Stimulated activated CD8-positive, alpha-beta memory T cell treated with anti-CD3 and anti-CD28 coated beads, Interleukin-15, amount 100 ng/mL, for 1 hour (primary cell): Measurements from ENCODE around the gene ACRBP.
"Not testable (repeated sequence)": the region's sequence is repeated elsewhere in the genome, so short reads cannot be mapped to it uniquely, and the experiment has no call there.

ENCODE experiments used
- DNase-seq: peaks from one replicate; pipeline ENCODE4 v3.0.0-alpha.2; 2020; ENCODE audit warnings: low read depth

ACRBP gene

DNA sequence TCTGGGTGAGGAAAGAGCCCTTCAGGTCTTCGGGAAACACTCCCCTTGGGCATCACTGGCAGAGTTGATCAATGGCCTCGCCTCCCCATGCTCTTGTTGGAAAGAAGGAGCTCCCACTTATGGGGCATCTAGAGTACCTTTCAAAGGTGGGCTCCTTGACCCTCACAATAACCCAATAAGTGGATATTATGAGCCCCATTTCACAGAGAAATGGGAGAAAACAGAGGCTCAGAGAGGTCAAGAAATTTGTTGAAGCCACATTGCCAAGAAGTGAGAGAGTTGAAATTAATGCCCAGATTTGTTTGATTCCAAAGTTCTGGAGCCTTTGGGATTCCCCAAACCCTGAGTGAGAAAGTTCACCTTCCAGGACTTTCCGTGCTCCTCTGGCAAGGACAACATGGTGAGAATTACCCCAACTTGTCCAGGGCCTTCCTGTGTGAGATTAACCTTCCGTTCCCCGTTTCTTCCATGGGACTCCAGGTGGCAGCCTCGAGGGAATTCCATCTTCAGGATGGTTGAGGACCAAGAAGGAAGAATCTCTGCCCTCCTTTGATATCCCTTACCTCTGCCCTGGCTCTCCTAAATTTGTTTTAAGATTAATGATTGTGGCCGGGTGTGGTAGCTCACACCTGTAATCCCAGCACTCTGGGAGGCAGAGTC lies 32.6 kb downstream of the ACRBP start:
- DNase-seq, result no peak

DNA sequence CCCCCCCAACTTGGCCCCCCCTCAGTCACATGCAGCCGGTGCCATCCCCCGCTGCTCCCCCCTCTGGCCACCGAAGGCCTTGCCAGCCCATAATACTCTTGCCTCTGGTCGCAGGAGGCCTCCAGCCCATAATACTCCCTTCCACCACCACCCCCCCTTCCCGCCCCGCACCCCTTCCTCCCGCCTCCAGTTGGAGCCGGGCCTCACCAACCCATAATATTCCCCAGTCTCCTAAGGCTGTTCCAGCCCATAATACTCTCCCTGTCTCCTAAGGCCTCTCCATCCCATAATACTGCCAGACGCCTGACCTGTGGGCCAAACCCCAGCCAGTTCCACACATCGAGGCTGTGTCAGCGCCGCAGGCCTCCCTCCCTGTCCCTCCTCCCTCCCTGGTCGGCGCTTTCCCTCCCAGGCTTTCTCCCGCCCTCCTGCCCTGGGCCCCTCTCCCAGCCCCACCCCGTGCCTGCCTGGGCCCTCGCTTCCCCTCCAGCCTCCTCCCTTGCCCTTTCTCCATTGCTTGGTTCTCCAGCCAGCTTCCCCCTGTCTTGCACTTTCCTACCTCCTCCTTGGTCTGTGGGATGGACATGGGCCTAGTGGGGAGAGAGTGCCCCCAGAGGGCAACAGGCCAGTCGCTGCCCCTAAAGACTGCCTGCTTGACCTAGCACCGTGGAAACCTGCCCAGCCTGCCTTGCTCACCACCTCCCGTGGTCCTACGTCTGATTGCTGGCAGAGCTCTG lies 33.3 kb downstream of the ACRBP start:
- DNase-seq, result no peak

DNA sequence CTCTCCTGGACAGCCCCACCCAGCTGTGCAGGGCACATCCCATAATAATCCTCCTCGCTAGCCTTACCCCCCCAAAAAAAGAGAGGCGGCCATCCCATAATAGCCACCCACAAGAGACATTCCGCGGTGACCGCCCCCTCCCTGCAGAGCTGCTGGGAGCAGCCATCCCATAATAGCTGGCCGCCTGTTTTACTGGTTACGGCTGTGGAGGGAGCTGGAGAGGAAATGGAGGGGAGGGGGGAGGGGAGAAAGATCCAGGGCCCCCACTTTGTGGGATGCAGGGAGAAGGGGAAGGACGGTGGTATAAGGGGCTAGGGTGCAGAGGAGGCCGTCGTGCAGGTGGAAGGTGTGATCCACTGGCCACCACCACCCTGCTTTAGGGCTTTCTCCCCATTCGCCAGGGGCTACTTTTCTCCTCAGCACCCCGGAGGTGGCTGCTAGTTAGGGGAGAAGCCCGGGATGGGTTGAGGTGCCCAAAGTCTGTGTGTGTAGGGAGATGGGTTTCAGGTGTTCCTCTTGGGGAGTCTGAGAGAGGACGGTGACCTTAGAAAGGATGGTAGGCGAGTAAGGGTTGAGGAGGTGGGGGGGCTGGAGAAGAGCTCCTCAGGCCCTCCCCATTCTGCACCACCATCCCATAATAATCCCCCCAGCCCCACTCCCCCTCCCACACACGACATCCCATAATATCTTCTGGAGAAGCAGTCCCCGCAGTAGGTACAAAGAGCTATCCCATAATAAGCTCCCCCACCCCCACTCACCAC lies 34.0 kb downstream of the ACRBP start:
- DNase-seq, result no peak

DNA sequence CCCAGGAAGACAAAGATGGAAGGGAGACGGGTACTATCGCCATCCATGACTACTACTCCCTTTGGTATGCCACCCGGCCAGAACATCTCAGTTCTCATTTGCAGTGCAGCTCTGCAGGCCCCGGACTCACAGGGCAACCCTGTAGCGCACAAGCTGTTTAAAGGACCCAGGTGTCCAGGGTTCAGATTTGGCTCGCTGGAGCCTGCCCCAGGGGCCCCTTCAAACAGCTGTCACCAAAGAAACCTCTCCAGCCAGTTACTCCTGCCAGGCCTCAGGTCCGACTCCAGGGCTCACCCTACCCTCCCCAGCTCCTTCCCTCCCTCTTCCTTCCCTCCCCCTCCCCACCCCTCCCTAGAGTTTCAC lies 34.6 kb downstream of the ACRBP start:
- DNase-seq, result no peak

DNA sequence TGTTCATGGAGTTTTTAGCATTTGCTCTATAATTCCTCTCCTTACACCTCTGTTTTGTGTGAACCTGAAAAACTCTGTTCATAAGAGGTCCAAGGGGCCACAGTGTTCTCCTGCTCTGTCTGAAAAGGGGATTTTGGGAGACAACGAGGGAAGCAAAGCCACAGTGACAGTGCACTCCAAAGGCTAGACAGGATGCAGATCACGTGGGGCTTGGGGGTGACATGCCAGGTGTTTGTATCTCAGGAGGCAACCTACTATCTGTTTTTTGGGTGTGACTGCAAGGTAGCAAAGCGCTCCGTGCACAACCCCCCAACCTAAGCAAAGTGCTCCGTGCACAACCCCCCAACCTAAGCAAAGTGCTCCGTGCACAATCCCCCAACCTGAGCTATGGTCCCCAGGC lies 35.0 kb downstream of the ACRBP start:
- DNase-seq, result no peak

DNA sequence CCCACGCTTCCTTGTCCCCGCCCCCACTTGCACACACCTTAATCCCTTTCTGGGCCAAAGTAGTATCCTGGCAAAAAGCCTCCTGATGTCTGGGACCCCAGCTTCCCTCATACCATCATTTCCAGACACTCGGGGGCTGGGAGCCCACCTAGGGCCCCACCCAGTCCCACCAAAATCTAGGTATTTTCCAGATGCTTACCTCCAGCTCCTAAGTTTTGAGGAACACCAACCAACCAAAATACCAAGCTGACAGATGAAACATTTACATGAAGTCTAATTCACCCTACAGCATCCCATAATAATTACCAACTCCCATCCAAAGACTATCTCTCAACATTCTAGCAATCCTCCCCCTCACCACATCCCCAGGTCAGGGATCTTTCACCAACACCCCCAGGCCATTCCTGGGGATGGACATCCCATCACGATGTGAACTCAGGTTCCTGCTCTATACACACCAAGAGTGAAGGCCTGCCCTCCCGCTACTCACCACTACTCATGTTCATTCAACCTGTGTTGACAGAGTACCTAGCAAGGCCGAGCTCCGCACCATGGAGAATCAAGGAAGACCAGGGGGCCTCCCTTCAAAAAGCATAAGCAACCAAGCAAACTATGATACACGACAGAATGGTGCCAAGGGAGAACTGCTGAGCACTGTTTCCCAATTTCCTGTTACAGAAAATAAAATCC lies 38.5 kb downstream of the ACRBP start:
- DNase-seq, result no peak

DNA sequence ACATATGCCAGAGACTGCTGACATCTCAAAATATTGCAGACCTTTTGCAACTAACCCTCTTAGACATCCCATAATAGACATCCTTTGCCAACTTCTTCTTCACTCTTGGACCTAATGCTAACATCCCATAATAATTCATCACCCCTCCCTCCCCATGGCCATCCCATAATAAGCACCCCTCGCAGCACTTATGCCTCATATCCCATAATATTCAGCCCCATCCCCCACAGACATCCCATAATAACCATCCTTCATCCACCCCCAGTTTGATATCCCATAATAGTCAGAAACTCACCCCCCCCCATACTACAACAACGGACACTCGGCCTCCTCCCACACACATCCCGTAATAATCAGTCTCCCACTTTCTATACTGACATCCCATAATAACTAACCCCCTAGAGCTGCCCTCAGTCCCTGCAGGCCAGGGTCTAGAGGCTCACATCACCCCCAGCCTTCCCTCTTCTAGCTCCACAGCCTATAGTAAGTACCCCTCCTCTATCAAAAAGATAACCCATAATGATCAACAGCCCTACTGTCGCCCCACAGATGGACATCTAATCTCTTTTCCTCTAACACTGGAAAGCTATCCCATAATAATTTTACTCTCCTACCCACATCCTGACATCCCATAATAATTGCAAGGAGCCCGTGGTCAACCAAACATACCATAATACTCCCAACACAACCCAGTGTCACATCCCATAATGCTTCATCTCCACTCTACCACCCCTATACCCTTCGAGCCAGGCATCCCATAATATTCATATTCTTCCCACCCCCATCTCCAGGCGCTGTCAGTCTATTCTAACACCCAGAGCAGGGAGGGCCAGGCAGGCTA lies 39.3 kb downstream of the ACRBP start:
- DNase-seq, result no peak

DNA sequence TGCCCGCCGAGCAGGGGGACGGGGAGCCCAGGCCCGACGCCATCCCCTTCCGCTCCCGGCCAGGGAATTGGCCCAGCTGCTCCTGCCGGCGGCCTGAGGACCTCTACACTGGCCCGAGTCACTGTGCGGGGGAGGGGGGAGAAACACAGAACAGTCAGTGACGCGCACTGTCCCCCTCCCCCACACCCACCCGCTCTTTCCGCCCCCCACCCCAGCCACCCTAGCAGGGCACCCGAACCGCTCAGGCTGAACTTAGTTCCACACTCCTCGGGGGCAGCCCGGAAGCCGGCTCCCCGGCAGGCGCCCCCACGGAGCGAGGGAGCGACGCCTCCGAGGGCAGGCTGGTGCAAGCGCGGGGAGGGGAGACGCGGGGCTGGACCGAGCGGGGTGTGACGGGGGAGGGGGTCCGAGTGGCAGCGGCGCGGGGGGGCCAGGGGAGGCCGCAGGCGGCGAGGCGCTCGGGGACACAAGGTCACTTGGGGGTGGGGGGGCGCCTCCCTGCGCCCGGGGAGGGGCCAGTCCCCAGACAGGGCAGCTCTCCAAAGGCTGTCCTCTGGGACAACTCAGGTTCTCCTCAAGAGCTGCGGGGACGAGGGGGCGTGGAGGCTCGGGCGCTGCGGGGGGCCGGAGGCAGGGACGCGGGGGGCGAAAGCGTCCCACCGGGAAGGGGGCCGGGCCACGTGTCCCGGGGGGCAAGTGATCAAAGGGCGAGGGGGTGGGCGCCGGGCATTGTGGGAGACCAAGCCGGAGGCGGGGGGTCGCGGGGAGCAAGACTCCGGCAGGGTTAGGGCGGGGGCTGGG lies 40.7 kb downstream of the ACRBP start:
- no peak for DNase-seq

DNA sequence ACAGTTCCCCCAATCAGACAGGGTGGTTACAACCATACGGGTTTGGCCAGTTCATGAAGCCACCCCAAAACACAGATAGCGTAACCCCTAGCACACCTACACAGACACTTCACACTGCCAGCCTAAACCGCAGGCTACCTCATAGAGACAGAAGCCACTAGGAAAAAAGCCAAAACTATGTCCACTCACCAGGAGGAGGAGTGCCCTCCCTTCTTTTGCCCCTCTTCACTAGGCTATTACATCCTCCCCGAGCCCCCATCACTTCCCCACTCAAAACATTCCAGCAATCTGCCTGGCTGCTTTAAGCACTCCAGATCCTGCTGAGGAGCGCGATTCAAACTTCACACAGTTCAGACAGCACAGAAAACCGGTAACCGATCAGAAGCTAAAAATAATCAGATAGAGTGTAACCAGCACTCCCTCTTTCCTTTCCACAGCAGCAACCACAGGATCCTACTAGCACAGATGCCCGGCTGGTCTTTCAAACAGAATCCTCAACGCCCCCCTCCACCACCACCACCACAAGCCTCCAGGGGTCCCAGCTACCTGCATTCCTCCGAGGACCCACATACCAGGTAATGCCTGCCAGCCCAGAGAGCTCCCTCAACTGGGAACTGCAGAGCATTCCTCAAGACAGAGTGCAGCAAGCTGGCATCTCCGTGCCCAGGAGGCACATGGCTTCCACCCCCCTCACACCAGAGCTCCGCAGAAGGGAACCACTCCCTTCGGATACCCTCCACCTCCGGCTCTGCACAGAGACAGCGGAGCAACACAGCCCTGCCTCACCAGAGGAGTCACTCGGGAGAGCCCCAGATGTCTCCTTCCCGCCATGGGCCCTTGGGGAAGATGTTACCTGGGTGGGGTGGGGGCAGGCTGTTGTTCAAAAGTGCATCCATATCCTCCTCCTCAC lies 41.6 kb downstream of the ACRBP start:
- DNase-seq, result no peak

DNA sequence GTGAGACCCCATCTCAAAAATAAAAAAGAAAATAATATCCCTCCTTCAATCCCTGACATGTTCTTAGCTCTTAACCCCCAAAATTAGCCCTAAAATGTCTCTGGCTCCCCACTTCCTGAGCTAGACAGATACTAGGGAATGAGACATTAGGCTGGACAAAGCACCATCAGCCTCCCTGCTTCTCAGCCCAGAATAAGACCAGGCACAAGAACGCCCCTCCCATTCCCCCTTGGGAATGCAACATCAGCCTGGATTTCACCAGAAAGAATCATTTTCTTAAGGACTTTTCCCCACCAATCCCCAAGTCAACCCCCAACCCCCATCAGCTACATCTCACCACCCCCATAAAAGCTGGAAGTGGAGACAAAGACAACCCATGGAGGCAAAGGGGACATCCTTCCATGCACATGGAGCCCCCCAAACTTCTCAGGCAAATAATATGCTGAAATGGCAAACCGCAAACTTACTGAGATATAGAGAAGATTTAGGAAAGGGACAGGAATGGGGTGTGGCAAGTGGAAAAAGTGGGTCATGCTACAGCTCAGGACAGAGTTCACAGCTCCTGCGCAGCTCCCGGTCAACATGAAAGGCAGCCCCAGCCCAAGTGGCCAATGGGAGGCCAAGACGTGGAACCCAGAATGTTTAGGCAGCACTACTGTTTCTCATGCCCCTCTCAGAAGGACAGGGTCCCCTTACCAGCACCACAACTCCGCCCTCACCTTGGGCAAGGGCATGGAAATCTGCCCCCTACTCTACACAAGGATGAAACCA lies 42.8 kb downstream of the ACRBP start:
- DNase-seq, result no peak

DNA sequence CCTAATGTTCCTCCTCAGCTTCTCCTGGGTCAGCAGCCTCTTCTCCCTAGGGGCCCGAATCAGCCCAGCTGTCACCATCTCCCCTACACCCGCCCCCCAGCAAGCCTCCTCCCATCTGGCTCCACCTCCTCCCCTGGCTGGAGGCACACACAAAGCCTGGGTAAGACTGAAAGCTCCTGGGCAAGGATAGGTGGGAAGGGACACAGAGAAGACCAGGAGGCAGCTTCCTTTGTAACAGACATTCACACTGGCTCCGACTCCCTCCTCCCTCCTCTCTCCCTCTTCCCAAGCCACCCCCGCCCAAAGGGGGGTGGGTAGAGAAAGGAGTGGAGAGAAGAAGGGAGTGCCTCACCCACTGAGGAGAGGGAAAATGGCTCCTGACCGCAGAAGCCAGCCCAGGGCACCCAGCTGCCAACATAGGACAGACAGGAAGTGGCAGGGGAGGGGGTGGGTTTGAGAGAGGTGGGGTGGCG lies 44.1 kb downstream of the ACRBP start:
- no peak for DNase-seq

DNA sequence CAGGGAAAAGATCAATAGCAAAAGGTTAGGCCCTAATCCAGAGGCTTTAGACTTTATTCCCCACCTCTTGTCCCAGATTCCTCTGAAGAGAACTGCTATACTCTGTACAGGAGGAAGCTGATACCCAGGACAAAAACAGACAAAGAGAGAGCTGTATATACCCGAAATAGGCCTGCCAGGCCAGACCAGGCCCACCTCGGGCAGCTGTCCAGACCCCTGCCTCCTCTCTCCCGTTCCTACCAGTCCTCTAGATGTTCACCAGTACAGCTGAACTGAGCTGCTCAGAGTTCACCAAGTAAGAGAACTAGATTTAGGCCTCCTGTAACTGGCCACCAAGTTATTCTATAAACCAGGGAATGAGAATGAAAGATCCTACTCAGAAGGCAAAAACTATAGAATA lies 44.7 kb downstream of the ACRBP start:
- no peak for DNase-seq

DNA sequence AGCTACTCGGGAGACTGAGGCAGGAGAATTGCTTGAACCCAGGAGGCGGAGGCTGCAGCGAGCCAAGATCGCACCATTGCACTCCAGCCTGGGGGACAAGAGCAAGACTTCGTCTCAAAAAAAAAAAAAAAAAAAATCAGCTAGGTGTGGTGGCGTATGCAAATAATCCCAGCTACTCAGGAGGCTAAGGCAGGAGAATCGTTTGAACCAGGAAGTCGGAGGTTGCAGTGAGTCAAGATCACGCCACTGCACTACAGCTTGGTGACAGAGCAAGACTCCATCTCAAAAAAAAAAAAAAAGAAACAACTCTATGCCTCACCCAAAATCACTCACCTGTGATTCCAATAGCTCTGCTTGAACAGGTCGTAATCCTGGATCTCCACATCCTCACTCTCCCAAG lies 51.6 kb downstream of the ACRBP start:
- DNase-seq, result not testable (repeated sequence)

DNA sequence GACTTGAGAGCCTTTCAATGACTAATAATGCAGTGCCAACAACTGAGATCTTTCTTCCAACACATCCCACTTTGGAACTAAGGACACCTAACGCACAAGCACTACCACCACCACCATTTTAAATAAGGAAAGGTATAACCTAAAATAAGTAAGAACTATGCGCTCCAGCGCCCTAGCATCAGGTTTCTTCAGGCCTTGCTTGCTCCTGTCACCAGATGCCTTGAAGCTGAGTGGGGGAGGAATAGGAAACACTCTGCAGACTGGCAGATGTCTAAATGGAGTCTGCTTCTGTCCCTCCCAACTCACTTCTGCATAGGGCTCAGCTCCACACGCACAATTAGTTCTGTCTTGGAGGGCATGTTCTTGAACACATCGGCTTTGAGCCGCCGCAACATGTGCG lies 55.1 kb downstream of the ACRBP start:
- no peak for DNase-seq
